ENCODE data around the gene INMT. TPM values are rescaled to one million over a fixed set of nuclear protein-coding genes. Genes with fewer than 3 reads are reported as not detected.
A peak's percentile ranks its signal among the peaks of the same experiment; 100 is the strongest.

The INMT gene
- total RNA-seq, 1 donor from 2014 or later = 44.0 TPM

DNA sequence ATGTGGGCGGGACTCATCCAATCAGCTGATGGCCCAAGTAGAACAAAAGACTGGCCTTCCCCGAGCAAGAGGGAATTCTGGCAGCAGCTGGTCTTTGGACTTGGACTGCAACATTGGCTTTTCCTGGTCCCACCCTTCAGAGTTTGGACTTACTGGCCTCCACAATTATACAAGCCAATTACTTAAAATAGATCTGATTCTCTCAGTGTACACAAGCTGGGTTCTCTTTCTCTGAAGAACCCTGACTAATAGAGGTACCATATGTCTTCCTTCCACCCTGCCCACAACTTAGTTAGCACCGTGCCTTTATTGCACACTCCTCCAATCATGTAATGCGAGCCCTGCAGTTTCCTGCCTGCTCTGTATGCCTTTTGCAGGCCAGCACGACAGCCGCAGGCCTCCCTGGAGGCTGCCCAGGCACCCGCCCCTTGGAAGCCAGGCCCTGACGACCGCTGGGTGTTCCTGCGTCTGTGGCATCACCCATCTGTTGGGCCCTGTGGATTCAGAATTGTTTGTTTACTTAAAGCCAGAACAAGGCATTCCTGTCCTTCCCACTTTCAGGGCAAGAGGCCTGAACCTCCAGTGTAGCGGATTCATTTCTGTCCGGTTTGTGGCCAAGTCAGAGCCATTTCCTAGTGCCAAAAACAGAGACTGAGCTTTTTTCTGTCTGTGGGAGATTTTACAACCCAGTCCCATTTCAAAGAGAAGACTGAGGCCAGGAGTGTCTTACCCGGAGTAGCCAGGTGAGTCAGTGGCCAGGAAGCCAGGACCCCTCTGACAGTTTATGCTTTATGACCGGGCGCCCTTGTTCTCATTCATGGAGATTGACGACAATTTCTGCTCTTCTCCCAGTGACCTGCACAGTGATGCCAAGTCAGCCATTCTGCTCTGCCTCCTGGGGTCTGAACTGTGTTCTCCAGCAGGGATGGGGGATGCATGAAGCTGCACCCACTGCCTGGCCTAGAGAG lies 968 bp upstream of the INMT start:
- no peak for DNase-seq (ENCODE audit: low spot score)

DNA sequence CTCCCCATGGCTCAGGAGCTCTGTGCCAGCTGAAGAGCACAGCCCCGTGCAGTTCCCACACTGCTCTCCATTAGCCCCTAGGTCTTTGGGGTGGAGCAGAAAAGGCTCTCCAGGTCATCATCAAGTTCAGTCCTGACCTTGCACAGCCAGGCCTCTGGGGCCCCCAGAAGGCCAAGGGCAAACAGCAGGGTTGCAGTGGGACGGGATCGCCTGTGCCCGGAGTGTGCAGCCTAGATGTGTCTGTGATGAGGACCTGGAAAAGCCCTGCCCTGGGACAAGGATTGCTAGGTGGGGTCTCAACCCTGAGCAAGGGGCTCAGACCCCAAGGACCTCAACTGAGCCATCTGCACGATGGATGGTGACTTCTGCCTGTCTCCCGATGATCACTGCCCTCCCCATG lies 549 bp downstream of the INMT start:
- no peak for DNase-seq (ENCODE audit: low spot score)

DNA sequence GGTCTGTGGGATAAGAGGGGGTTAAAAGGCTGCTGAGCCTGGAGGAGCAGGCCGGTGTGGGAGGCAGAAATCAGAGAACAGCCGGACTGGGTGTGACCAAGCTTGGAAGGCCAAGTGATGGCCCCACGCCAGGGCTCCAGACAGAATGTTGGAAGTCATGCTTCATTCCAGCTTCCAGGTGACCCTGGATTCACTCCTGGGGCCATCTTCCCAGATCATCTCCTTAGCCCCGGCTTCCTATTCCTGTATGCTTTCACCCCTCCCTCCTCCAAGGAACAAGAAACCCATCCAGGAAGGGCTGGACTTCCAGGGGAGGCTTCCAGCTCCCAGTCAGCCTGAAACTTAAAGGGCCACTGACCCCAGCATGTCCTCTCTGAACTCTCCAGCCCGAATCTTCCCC lies 1.0 kb downstream of the INMT start:
- no peak for DNase-seq (ENCODE audit: low spot score)

DNA sequence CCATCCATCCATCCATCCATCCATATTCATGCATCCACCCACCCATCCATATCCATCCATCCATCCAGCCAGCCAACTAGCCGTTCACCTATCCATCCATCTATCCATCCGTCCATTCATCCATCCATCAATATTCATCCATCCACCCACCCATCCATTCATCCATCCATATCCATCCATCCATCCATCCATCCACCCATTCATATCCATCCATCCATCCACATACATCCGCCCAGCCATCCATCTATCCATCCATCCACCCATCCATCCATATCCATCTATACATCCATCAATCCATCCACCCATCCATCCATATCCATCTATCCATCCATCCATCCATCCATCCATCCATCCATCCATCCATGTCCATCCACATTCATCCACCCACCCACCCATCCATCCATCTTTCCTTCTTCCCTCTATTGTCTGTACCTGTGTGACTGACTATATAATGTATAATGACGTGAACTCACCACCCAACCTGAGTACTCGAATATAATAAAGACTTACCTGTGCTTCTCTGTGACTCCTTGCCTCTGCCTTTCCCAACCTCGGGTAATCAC lies 2.5 kb downstream of the INMT start:
- no peak for DNase-seq (ENCODE audit: low spot score)

DNA sequence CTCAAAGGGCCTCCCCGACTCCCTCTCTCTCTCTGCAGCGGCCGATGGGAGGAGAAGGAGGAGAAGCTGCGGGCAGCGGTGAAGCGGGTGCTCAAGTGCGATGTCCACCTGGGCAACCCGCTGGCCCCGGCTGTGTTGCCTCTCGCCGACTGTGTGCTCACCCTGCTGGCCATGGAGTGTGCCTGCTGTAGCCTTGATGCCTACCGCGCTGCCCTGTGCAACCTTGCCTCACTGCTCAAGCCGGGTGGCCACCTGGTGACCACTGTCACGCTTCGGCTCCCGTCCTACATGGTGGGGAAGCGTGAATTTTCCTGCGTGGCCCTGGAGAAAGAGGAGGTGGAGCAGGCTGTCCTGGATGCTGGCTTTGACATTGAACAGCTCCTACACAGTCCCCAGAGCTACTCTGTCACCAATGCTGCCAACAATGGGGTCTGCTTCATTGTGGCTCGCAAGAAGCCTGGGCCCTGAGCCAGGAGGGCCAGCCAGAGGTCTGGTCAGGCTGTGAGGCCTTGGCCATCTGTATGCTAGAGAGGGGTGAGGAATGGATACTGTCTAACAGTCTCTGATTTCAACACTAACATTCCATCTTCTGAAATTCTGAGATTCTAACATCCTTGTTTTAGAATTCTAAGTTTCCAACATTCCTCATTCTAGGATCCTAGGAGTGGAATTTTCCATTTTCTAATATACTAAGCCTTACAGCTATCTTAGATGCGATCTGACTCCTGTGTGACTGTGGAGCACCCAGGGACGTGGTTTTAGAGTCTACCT lies 3.6 kb downstream of the INMT start:
- peak; percentile 89 for DNase-seq (ENCODE audit: low spot score)

DNA sequence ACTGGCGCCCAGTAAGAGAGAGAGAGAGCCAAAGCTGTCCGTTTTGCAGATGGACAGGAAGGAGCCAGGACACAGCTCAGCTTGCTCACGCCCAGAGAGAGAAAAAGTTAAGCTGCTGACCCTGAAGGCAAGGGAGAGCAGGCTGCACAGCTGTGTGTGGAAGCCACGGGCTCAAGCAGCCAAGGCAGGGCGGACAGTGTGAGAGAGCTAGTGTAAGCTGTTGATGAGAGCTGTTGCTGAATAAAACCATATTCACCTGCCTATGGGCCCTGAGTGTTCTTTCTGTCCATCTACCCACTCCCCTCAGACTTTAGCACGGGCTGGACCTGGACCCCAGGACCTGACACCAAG lies 5.4 kb downstream of the INMT start:
- no peak for DNase-seq (ENCODE audit: low spot score)

DNA sequence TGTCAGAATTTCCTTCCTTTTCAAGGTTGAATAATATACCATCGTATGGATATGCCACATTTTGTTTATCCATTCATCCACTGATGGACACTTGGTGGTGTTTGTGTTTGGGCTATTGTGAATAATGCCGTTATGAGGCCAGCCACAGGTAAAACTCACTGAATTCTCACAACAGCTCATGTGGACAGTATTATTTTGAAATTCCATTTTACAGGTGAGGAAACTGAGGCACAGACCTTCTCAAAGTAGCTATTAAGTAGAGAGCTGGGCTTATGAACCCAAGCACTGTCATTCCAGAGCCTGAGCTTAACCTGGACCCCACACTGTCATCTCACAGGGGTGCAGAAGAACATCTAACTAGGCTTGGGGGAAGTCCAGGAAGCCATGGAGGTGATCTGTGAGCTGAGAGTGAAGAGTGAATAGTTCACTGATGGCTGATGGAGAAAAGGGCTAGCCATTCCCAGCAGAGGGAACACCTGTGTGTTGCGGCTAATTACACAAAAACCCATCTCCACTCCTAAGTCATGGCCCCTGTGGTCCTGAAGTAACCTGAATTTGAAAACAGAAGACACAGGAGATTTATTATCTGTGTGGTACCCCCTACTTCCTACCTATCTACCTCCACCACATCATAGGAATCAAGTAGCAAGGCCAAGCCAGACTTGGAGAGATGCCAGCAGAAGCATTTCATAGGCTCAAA lies 8.7 kb downstream of the INMT start:
- peak; percentile 22 for DNase-seq (ENCODE audit: low spot score)

DNA sequence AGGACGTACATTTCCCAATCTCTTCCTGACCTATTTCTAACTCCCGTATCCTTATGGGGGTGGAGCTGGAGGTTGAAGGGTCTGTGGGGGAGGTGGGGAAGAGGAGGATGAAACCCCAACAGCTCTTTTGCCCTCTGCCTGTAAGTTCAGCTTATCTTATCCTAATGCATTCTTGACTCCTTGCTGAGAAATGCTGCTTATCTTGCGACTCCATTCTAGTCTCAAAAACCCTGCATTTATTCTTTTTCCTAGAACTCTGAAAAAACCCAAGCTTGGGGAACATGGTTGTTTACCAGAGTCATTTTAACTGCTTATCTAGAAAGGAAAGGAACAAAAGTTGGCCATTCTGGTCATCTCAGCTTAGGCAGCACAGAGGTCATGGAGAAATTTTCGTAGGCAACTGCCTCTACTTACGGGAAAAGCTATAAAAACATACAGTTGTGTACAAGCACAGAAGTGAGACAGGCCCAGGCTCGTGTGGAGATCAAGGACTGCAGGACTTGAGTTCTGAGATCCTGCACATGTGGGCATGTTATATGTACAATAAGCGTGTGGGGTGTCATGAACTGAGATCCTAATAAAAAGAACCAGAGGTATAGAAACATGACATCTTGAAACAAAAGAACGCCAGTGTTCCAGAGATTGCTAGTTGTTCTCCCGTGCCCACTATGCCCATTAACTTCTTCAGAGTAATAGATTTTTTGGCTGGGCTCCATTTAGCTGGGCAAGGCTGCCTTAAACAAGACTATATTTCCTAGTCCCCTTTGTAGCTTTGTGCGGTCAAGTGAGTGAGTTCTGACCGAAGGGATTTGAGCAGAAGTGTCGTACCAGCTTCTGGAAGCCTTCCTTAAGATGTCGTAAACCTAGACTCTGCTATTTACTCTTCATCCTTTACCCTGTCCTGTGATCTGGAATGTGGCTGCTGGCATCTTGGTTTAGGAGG lies 9.6 kb downstream of the INMT start:
- peak; percentile 28 for DNase-seq (ENCODE audit: low spot score)

DNA sequence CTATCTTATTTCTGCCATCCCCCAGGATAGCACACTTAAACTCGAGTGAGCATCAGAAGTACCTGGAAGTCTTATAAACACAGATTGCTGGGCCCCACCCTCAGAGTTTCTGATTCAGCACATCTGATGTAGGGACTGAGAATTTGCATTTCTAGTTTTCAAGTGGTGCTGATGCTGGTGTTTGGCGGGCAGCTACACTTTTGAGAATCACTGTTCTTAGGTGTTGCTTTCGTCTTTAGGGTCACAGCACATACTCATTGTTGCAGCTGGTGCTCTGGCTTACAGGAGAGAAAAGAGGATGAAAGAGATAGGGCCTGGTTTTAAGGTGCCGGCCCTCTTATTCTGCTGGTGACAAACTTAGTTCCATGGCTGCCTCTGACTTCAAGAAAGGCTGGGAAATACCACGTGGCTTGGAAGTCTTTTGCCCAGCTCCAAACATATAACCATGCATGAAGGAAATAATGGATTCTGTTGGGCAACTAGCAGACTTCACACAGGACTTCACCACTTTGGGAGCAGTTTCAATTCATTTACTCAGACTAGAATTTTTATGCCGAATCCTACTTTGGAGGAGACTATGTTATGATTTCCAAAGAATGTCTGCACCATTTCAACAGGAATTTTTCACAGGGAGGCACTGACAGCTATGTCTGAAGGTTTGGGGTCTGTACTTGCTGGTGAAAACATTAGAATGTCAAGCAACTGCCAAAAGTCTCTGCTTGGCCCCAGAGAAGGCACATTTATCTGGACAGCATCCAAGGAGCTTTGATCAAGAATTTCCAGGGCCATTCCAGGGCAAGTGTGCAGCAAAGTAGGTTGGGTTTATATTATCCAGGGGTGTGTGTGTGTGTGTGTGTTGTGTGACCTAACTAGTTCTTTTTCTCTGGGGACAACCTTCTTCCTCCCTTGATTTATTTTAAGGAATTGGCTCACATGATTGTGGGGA lies 12.4 kb downstream of the INMT start:
- peak; percentile 20 for DNase-seq (ENCODE audit: low spot score)

DNA sequence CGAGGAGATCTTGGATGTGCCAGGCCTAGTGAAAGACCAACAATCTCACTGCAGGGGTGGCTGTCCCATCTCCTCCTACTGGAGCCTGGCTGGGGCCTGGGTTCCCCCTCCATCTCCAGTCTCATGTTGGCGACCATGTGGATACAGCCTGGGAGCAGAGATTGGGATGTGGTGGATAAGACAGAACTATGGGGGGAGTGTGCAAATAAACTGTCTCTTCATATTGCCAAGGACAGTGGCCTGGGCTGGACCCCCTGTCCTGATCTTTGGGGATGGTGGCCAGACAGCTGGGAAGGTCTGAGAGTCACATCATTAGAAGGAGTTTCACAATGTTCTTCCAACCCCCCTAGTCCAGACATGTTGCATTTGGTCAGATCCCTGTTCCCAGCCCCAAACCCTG lies 13.5 kb downstream of the INMT start:
- no peak for DNase-seq (ENCODE audit: low spot score)

DNA sequence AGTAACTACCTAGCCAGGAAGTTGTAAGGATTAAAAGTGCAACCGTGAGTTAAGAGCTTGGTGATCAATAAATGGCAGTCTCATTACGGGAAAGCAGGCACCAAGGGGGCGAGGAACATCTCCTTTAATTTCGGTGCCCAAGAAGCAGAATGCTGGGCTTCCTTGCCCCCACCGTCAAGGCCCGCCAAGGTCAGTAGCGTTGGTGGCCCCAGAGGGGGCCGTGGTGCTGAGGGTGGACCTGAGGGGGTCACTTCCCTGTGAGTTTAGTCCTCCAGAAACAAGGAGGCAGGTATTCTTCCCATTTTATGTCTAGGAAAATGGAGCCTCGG lies 18.9 kb downstream of the INMT start:
- DNase-seq (ENCODE audit: low spot score) = no peak

DNA sequence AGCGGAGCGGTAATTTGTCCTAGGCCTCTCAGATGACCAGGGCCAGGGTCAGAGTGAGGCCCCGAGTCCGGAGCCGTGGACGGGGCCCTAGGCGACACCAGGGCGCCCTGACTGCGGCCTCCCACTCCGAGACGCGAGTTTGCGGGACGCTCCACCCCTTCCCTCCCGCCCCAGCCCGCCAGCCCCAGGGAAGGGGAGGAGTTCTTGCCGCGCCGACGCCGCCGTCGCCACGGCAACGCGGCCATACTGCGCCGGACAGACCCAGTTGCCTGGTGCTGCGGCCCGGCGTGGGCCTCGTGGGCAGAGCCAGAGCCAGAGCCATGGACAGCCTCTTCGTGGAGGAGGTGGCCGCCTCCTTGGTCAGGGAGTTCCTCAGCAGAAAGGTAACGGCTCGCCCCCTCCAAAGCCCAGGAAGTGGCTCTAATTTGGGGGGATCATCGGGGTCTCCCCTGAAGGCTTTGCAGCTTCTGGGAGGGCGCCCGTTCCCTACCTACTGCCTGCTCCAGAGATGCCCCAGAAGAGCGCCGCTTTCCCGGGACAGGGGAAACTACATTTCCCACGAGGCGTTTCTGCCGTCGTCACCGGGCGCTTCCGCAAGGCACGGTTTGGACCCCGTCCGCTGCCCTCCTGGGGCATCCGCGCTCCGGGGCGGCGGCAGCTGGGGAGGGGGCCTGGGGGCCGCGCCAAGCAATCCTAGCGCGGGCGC lies 19.4 kb downstream of the INMT start, which contains the start of gene MINDY4:
MINDY4 (plus strand) TSS at position 244 of the 706 bp plus-strand sequence; CDS start at position 321, 77 bp downstream.
- peak; percentile 96 for DNase-seq (ENCODE audit: low spot score)

DNA sequence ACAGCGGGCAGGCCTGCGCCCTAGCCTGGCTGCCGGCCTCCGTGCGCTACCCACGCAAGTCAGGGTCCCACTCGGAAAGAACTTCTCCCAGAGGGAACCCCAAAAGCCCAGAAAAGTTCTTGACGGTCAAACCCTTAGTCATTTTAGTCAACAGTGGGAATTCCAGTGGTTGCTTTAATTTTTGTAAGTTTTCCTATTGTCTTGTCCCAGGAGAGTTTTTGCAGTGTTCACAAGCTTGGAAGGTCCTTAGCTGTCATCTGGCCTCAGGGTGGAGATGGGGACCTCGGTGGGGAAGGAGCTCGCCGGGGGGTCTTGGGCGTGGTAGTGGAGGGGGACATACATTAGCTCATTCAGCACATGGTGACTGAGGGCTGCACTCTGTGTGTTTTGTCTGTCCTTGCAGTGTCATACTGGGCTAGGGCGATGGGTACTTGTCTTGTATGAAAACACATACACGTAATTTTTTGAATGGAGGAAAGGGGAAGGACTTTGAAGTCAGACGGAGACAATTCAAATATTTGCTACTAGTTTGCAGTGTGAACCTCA lies 20.0 kb downstream of the INMT start:
- DNase-seq (ENCODE audit: low spot score) = no peak

DNA sequence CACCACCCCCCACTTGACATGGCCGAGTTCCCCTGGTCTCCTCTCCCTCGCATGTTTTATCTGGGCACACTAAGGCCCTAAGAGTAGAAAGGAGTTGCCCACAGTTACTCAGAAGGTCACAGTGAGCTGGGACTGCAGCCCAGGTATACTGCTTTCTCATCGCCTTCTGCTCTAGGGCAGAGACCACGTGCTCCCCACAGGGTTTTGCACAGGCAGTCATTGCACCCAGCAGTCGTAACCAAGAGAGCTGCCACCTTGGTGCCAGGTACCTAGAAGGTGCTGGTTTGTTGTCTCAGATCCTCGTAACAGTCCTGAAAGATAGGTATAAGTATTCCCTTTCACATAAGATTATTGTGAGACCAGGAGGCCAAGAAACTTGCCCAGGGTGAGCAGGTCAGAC lies 21.0 kb downstream of the INMT start:
- DNase-seq (ENCODE audit: low spot score) = no peak

DNA sequence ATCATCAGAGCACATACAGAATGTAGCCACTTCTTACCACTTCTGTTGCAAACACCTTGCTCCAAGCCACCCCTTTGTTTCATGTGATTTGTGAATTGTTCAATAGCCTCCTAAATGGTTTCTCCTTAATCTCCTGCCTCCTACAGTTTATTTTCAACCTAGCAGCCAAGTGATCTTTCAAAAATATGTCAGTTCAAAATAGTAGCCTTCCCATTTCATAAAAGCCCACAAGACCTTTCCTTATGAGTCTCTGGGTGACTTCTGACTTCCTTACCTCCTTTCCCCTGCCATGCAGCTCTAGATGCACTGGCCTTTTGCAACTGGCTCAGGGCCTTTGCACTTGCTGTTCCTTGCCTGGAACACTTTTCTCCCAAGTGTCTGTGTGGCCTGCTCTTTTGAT lies 24.1 kb downstream of the INMT start:
- no peak for DNase-seq (ENCODE audit: low spot score)

DNA sequence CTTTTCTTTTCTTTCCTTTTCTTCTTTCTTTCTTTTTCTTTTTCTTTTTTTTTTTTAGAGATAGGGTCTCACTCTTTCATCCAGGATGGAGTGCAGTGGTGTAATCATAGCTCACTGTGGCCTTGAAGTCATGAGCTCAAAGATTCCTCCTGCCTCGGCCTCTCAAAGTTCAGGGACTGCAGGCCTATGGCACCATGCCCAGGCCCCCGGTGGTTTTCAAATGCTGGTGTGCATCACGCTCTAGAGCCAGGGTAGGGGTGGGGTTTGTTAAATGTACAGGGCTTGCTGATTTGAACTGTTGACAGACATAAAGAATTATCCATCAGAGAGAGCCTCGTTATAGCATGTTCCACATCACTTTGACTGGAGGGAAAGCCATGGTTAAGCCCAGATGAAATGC lies 25.0 kb downstream of the INMT start:
- peak; percentile 49 for DNase-seq (ENCODE audit: low spot score)

DNA sequence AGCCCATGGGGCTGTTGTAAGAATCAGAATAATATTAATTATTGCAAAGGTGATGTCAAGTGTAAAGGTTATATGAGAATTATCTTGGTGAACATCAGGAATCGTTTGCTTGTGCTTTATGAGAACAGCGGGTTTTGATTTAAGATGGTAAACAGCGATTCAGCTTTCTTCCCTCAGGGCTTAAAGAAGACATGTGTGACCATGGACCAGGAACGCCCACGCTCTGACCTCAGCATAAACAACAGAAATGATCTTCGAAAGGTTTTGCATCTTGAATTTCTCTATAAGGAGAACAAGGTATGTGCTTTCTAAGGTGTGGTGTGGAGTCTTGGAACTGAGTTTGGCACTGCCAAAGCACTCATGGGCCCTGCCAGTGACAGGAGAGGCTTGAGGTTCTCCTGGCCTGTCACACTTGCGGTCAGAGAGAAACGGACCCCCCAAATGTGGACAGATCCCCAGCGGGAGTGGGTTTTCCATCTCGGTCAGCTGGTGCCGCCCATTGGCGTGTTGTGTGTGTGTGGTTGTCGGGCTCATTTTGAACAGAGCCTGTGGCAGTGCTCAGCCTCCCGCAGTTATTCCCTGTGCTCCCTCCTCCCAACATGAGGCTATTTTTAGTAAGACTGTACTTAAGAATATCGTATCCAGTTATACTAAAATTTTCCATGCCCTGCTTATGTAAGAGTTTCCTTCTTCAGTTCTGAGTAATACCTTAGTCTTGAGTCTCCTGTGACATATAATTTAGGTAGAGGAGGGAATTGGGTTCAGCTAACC lies 26.5 kb downstream of the INMT start:
- peak; percentile 82 for DNase-seq (ENCODE audit: low spot score)

DNA sequence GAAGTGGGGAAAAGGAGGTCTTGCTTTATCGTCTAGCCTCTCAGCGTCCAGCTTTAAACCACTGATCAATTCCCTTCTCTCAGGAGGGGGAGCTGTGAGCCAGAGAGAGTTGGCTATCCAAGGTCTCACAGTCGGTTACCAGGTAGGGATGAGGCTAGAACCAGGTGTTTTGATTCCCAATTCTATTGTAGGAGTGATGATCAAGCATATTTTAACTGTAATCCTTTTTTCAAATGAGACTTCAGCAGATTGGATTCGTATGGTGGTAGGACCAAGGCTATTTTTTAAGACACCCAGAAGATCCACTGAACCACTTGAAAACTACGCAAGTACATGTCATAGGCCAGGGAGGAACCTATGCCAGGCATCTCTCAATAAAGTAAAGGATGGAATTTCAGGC lies 27.6 kb downstream of the INMT start:
- no peak for DNase-seq (ENCODE audit: low spot score)
